HCT116 (cell line): ENCODE results near the gene ING4.

Experiments used
- CEBPB ChIP-seq: IDR thresholded peaks from 2 replicates; pipeline ENCODE4 v1.6.1; 2012; ENCODE audit warnings: low read depth
- EGR1 ChIP-seq: IDR thresholded peaks from 2 replicates; pipeline ENCODE4 v1.6.1; 2012; ENCODE audit warnings: low read depth
- EZH2 ChIP-seq: fragments of 200-600 bp; sonication (generic); IDR thresholded peaks from 2 replicates; pipeline ENCODE4 v1.6.1; 2017; ENCODE audit warnings: antibody characterized with exemption, mixed run types
- EZH2phosphoT487 ChIP-seq: fragments of 200-600 bp; IDR thresholded peaks from 2 replicates; pipeline ENCODE4 v1.6.1; 2018; ENCODE audit warnings: antibody characterized with exemption, borderline replicate concordance
- JUND ChIP-seq: IDR thresholded peaks from 2 replicates; pipeline ENCODE4 v1.6.1; 2012
- POLR2A ChIP-seq: IDR thresholded peaks from 2 replicates; pipeline ENCODE4 v1.7.0; 2011; ENCODE audit warnings: borderline replicate concordance; ENCODE audit not compliant: insufficient read depth, insufficient read length; ENCODE audit errors: extremely low read depth
- POLR2AphosphoS5 ChIP-seq: IDR thresholded peaks from 2 replicates; pipeline ENCODE4 v1.6.1; 2011; ENCODE audit warnings: mild to moderate bottlenecking, low read depth, low read length, moderate library complexity
- SRF ChIP-seq: IDR thresholded peaks from 2 replicates; pipeline ENCODE4 v1.6.1; 2012; ENCODE audit warnings: low read depth
- YY1 ChIP-seq: IDR thresholded peaks from 2 replicates; pipeline ENCODE4 v1.6.1; 2011; ENCODE audit warnings: low read length, low read depth, moderate library complexity, mild to moderate bottlenecking; ENCODE audit not compliant: insufficient replicate concordance; ENCODE audit errors: extremely low read depth
- ZNF274 ChIP-seq: fragments of 200-500 bp; sonication (Bioruptor generic); IDR thresholded peaks from 2 replicates; pipeline ENCODE4 v1.6.1; 2014; ENCODE audit warnings: mild to moderate bottlenecking, low read depth, low read length, inconsistent platforms
- TF ChIP-seq, protein P1 (sequence below): IDR thresholded peaks from 2 replicates; pipeline ENCODE4 v1.6.1; 2012
- TF ChIP-seq, protein P2 (sequence below), 3 experiments: fragments of 200-600 bp in 1 of 3; sonication (generic) in 1 of 3; IDR thresholded peaks in 2 of 3; conservative IDR thresholded peaks in 1 of 3; 2 replicates each; pipeline ENCODE4 v1.5.1; 2012 to 2017; ENCODE audit warnings: low read depth in 2 of 3, low read length in 2 of 3, antibody characterized with exemption in 1 of 3, borderline replicate concordance in 1 of 3, control low read depth in 1 of 3, mild to moderate bottlenecking in 1 of 3, mixed read lengths in 1 of 3, mixed run types in 1 of 3, moderate library complexity in 1 of 3; ENCODE audit not compliant: insufficient read depth in 1 of 3
- TF ChIP-seq, protein P3 (sequence below): IDR thresholded peaks from 2 replicates; pipeline ENCODE4 v1.6.1; 2011; ENCODE audit warnings: mild to moderate bottlenecking, low read length, moderate library complexity; ENCODE audit not compliant: insufficient replicate concordance; ENCODE audit errors: extremely low read depth
- TF ChIP-seq, protein P4 (sequence below): IDR thresholded peaks from 2 replicates; pipeline ENCODE4 v1.6.1; 2012

DNA sequence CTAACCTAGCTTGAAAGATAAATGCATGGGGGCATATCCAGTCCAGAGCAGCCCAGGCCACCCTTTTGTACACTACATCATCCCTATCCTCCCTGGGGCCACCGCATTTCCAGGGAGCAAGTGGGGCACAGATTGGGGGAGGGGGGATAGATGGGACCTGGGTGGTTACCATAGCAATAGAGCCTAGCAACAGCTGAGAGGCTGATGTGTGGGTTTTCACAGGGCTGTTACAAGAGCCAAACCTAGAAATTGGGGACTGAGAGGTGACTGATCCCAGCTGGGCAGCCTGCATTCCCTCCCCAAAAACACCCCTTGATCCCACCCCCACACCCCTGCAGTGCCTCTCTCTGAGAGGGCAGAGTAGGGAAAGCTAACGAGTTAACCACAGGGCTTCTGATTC lies 30.0 kb upstream of the ING4 start:
- TF ChIP-seq, protein P1, sequence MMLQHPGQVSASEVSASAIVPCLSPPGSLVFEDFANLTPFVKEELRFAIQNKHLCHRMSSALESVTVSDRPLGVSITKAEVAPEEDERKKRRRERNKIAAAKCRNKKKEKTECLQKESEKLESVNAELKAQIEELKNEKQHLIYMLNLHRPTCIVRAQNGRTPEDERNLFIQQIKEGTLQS: no peak
- no peak for TF ChIP-seq POLR2A
- no peak for TF ChIP-seq EGR1
- TF ChIP-seq, protein P2, sequence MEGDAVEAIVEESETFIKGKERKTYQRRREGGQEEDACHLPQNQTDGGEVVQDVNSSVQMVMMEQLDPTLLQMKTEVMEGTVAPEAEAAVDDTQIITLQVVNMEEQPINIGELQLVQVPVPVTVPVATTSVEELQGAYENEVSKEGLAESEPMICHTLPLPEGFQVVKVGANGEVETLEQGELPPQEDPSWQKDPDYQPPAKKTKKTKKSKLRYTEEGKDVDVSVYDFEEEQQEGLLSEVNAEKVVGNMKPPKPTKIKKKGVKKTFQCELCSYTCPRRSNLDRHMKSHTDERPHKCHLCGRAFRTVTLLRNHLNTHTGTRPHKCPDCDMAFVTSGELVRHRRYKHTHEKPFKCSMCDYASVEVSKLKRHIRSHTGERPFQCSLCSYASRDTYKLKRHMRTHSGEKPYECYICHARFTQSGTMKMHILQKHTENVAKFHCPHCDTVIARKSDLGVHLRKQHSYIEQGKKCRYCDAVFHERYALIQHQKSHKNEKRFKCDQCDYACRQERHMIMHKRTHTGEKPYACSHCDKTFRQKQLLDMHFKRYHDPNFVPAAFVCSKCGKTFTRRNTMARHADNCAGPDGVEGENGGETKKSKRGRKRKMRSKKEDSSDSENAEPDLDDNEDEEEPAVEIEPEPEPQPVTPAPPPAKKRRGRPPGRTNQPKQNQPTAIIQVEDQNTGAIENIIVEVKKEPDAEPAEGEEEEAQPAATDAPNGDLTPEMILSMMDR (IDR thresholded peaks at IDR 0.05 in 2 of 3, conservative IDR thresholded peaks at IDR 0.05 in 1 of 3; ENCODE audit: borderline replicate concordance in 1 of 3, insufficient read depth in 1 of 3, low read depth in 2 of 3, low read length in 2 of 3): no peak
- no peak for TF ChIP-seq POLR2AphosphoS5
- TF ChIP-seq, protein P3, sequence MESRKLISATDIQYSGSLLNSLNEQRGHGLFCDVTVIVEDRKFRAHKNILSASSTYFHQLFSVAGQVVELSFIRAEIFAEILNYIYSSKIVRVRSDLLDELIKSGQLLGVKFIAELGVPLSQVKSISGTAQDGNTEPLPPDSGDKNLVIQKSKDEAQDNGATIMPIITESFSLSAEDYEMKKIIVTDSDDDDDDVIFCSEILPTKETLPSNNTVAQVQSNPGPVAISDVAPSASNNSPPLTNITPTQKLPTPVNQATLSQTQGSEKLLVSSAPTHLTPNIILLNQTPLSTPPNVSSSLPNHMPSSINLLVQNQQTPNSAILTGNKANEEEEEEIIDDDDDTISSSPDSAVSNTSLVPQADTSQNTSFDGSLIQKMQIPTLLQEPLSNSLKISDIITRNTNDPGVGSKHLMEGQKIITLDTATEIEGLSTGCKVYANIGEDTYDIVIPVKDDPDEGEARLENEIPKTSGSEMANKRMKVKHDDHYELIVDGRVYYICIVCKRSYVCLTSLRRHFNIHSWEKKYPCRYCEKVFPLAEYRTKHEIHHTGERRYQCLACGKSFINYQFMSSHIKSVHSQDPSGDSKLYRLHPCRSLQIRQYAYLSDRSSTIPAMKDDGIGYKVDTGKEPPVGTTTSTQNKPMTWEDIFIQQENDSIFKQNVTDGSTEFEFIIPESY: no peak
- TF ChIP-seq YY1: no peak
- TF ChIP-seq CEBPB: no peak
- TF ChIP-seq EZH2: no peak
- TF ChIP-seq JUND: no peak
- no peak for TF ChIP-seq EZH2phosphoT487
- TF ChIP-seq, protein P4, sequence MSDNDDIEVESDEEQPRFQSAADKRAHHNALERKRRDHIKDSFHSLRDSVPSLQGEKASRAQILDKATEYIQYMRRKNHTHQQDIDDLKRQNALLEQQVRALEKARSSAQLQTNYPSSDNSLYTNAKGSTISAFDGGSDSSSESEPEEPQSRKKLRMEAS: no peak
- TF ChIP-seq ZNF274: no peak
- no peak for TF ChIP-seq SRF
